ENCODE data around the gene UBASH3B.
A peak's percentile ranks its signal among the peaks of the same experiment; 100 is the strongest.

UBASH3B gene

GRCh38 chr11:122755409-122755808, 99.9 kb downstream of the UBASH3B start:
- DNase-seq (ENCODE audit: low read depth), result no peak

GRCh38 chr11:122755941-122756340, 100.4 kb downstream of the UBASH3B start:
- DNase-seq (ENCODE audit: low read depth), result no peak

GRCh38 chr11:122756417-122756816, 100.9 kb downstream of the UBASH3B start:
- no peak for DNase-seq (ENCODE audit: low read depth)

DNA sequence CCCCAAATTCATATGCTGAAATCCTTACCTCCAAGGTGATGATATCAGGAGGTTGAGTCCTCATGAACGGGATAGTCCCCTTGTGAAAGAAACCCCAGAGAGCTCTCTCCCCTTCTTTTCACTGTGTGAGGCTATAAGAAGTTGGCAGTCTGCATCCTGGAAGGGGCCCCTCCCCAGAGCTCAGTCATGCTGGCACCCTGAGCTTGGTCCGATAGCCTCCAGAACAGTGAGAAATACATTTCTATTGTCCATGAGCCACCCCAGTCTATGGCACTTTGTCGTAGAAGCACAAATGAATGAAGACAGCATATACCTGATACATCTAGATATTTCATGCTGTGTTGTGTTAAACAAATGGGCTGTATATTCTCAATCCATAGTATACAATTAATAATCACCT, 101.7 kb downstream of the UBASH3B start:
- no peak for DNase-seq (ENCODE audit: low read depth)

DNA sequence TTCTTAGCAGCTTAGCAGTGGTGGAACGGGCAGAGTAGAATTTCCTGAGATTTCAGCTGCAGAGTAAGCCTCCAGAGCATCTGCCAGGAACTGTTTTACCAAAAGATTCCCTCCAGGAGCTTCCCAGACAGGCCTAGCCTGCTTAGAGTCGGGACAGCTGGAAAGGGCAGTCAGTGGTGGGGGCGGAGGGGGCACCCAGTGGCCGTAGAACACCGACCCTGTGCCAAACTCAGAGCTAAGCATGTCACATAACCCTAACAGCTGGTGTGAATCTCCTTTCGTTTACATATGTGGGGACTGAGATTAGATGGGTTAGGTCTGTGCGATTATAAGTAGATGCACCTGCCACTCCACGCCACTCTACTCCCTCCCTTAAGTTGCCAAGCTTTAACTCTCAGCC, 102.8 kb downstream of the UBASH3B start:
- DNase-seq (ENCODE audit: low read depth), result no peak

- no peak for DNase-seq (ENCODE audit: low read depth)
Measured at GRCh38 chr11:122758974-122759373, 103.5 kb downstream of the UBASH3B start.

- no peak for DNase-seq (ENCODE audit: low read depth)
Measured at GRCh38 chr11:122763108-122763507, 107.6 kb downstream of the UBASH3B start.

GRCh38 chr11:122764371-122765090, 109.0 kb downstream of the UBASH3B start:
- DNase-seq (ENCODE audit: low read depth), result no peak

- DNase-seq (ENCODE audit: low read depth), result no peak
Measured at GRCh38 chr11:122765487-122766131, 110.1 kb downstream of the UBASH3B start.

DNA sequence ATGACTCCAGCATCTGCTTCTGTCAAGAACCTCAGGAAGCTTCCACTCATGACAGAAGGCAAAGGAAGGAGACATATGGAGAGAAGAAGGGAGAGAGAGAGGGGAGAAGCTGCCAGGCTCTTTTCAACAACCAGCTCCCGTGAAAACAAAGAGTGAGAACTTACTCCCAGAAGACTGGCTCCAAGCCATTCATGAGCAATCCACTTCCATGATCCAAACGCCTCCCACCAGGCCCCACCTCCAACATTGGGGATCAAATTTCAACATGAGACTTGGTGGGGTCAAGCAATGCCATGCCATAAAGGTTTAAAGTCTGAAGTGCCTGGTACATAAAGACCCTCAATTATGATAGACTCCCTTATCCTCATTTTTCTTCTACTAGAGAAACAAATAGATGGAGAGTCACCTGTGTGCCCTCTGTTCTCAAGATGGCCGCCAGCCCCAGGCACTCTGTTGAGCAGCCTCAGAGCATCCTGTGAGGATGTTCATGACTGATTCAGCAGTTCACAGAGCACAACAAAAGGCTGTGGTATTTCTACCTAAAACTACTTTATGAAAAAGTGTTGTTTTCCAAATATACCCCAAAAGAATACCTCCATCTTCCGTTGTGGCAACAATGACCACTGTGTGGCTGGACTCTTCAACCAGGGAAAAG, 113.7 kb downstream of the UBASH3B start:
- no peak for DNase-seq (ENCODE audit: low read depth)

GRCh38 chr11:122772945-122773344, 117.4 kb downstream of the UBASH3B start:
- DNase-seq (ENCODE audit: low read depth), result no peak

- no peak for DNase-seq (ENCODE audit: low read depth)
Measured at GRCh38 chr11:122773781-122774266, 118.3 kb downstream of the UBASH3B start.

- no peak for DNase-seq (ENCODE audit: low read depth)
Measured at GRCh38 chr11:122775675-122776271, 120.3 kb downstream of the UBASH3B start.

DNA sequence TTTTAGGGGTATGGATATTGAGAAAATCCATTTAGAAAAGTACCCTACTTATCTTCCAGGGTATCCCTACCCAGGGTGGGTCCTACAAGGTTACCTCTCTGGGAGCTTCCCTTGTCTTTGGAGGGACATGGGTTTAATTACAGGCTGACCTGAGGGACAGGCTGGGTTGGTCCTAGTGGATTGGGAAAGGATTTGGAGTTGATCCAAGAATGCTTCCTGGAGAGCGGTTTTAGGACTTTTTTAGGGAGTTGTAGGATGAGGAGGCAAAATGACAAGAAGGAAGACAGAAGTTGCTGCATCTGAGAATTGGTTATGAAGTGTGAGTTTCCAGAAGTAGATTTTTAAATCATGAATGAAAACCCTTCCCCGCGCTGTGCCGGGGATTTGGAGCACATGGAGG, 121.0 kb downstream of the UBASH3B start:
- no peak for DNase-seq (ENCODE audit: low read depth)

- DNase-seq (ENCODE audit: low read depth), result no peak
Measured at GRCh38 chr11:122777343-122777742, 121.8 kb downstream of the UBASH3B start.

- DNase-seq (ENCODE audit: low read depth), result no peak
Measured at GRCh38 chr11:122778148-122778547, 122.6 kb downstream of the UBASH3B start.

DNA sequence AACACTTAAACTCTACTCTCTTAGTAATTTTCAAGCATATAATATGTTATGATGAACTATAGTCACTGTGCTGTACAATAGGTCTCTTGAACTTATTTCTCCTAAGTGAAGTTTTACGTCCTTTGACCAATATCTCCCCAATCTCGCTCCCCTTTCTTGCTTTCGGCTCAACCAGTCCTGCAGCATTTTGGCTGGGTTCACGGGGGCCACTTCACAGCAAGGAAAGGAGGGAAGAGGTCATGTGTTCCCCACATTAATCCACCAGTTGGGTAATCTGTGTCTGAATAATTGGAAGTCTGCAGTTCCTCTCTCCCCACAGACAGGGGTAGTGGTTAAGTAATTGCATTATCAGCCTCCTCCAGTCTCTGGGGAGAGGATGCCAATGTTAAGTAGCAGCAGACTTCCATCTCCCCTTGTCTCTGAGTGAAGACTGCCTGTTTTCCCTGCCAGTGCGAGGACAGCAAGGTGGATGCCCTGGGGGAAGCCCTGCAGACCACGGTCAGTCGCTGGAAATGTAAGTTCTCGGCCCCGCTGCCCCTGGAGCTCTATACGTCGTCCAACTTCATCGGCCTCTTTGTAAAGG, 123.6 kb downstream of the UBASH3B start:
- no peak for DNase-seq (ENCODE audit: low read depth)

DNA sequence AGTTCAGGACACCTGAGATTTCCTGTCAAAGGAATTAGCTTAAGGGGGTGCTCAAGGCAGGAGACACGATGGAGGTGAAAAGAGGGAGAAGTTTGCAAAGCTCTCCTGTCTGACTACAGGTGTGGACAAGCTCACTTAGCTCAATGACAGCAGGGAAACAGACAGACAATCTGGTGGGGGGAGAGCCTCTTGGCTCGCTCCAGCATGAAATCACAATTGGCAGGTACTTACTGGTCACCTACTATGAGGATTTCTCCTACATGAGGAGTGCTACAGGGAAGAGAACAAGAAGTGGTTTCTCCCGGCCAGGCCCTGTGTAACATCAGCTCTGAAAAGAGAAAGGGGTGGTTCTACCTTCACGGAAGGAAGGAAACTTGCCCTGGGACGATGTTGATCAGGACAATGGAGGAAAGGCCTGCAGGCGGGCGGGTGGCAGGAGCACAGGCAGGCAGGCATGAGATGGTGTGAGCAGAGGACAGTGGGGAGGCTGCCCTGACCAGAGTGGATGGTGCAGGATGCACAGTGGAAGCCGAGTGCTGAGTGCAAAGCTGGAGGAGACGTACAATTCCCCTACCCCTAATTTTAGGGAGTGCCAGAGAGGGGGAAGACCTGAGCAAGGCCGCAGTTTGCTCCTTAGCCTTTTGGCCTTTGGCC, 124.9 kb downstream of the UBASH3B start:
- DNase-seq (ENCODE audit: low read depth), result no peak

- peak; percentile 80 for DNase-seq (ENCODE audit: low read depth)
Measured at GRCh38 chr11:122781378-122782195, 126.1 kb downstream of the UBASH3B start.

- no peak for DNase-seq (ENCODE audit: low read depth)
Measured at GRCh38 chr11:122782222-122782621, 126.7 kb downstream of the UBASH3B start.

All from GM04504 (cell line).